Measurements from ENCODE around the gene CORO2B. TPM values are rescaled to one million over a fixed set of nuclear protein-coding genes. Genes with fewer than 3 reads are reported as not detected.

CORO2B gene
- total RNA-seq, 1 donor from 2014 or later = 3.4 TPM

GRCh38 chr15:68768321-68768720 lies 189.5 kb downstream of the CORO2B start:
- no peak for DNase-seq (ENCODE audit: low read depth, low spot score)

GRCh38 chr15:68769702-68770101 lies 190.9 kb downstream of the CORO2B start:
- no peak for DNase-seq (ENCODE audit: low read depth, low spot score)

- DNase-seq (ENCODE audit: low read depth, low spot score) = no peak
Measured at GRCh38 chr15:68770216-68770615, 191.4 kb downstream of the CORO2B start.

- DNase-seq (ENCODE audit: low read depth, low spot score) = no peak
Measured at GRCh38 chr15:68773036-68773435, 194.2 kb downstream of the CORO2B start.

- DNase-seq (ENCODE audit: low read depth, low spot score) = no peak
Measured at GRCh38 chr15:68774120-68774519, 195.3 kb downstream of the CORO2B start.

GRCh38 chr15:68774521-68775235 lies 195.9 kb downstream of the CORO2B start:
- no peak for DNase-seq (ENCODE audit: low read depth, low spot score)

- DNase-seq (ENCODE audit: low read depth, low spot score) = no peak
Measured at GRCh38 chr15:68775236-68775577, 196.4 kb downstream of the CORO2B start.

GRCh38 chr15:68775671-68776476 lies 197.1 kb downstream of the CORO2B start:
- DNase-seq (ENCODE audit: low read depth, low spot score) = no peak

GRCh38 chr15:68776477-68777270 lies 197.9 kb downstream of the CORO2B start:
- DNase-seq (ENCODE audit: low read depth, low spot score) = no peak

Other genes starting within 250 kb of the CORO2B start
- gene ITGA11, start 146.8 kb upstream of the CORO2B start, total RNA-seq = 0.20 and 0.39 TPM in 2 replicates
- gene ANP32A, start 241.9 kb downstream of the CORO2B start, total RNA-seq = 72.9 and 127 TPM in 2 replicates